SIG-M5 (cell line): ENCODE data around the gene NEB.

Experiments
- DNase-seq: peaks from one replicate; lab custom pipeline; 2025; lab: John Stamatoyannopoulos, UW

Gene NEB

DNA sequence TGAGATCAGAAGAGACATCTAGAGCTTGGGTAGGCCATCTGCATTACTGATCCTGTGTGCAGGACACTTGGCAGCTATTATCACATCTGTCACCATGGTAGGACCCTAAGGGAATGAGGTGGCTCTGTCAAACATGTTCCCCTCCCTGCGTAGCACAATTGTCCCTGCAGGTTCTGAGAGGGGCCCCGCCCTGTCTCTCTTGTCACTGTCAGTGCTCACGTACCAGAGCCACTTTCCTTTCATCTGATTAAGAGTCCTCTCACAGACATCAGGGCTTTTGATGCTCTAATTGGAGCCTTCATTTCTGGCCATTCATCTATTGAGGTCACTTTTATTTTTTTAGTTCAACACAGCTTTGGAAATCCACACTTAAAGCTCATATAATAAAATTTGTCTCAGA lies 38.5 kb downstream of the NEB start:
- DNase-seq, result no peak

DNA sequence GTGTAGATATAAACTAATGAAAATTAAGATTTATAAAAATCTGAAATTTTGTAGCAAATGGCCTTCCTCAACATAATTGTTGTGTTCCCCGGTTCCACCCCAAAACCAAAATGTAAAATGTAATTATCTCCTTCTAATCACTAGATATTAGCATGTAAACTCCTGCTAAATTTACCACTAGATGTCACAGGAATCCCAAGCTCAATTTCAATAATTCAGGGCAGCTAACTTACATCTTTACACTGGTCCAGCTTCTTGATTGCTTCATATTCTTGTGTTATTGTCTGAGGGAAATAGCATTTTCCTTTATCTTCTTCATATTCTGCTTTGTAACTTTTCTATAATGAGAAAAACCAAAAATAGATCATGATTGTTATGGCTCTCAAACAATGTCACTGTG lies 42.6 kb downstream of the NEB start:
- no peak for DNase-seq

DNA sequence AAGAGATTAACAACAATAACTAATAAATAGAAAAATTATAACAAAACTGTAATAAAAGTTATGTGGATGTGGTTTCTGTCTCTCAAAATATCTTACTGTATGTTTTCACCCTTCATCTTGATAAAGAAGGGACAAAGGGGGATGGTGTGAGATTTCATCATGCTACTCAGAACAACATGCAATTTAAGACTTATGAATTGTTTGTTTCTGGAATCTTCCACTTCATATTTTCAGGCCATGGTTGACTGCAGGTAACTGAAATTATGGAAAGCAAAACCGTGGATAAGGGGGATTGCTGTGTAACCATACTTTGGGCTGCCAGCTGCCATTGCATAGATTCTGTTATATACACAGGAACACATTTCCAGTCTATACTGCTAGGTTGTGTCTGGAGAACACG lies 45.6 kb downstream of the NEB start:
- DNase-seq, result no peak

DNA sequence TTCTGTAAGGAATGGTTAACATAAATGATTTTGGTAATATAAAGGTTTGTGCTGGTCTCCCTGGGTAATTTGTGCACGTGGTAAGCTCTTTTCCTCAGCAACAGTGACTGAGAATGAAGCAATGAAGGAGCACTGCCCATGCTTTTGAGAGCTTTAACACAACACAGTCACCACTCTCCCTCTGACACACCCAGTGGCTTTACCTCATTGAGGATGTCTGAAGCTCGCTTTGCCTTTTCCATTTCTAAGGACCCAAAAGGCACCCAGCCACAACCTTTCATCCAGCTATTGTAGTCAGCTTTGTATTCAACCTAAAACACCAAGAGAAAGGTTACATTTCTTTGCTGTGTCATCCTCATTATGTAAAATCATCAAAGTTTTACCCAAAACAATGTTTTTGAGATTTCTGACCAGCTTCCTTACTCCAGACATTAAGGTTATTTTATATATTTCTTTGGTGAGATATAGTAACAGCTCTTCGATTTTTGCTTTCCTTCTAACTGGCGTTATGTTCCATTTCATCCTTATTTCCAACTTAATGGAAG lies 51.7 kb downstream of the NEB start:
- DNase-seq, result no peak

DNA sequence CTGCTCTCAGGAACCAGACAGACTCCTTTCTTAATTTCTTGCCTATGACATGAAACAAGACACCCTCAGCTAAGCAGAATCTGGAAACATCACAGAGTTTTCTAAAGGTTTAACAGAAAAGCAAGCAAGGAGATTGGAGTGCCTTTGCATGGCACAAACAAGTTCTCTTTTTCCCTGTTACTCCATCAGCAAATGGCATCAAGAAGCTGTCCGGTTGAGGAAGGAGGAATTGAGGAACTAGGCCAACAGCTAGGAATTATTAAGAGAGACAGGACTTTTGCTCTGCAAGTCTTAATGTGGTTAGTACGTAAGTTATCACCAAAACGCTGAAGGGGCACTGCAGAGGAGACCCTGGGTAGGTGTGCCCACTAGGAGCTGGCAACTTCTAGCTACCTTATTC lies 53.2 kb downstream of the NEB start:
- no peak for DNase-seq

DNA sequence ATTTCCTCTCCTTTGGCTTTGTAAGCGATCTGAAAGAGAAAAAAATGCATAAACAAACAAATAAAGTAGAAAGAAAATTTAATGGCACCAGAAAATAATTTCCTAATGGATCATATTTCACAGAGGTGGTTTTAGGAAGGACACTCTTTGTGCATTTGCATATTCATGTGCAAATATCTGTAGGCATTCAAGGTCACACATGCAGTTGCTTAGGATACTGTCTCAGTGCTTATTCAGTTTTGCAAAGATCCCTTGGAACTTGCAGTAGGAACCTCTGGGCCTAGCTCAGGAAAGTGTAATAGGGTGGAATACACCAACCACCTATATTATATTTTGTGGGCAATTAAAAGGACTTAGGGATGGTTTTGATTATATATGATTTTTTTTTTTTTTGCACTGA lies 54.3 kb downstream of the NEB start:
- DNase-seq, result no peak

DNA sequence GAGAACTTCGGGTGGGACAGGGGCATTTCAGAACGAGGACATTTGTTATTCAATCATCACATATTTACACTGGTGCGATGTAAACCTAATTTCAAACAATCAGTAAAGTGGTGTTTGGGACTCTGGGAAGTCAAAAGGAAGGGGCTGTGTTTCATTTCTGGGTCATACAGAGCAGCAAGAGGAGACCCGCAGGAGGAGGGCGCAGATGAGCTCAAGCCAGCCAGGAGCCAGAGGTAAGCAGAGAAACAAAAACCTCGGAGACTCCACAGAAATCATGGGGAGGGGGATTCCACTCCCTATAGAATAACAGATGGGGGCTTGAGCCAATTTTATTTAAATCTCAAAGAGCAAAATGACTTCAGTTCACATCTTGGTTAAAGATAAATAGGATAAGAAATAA lies 55.4 kb downstream of the NEB start:
- DNase-seq, result no peak

DNA sequence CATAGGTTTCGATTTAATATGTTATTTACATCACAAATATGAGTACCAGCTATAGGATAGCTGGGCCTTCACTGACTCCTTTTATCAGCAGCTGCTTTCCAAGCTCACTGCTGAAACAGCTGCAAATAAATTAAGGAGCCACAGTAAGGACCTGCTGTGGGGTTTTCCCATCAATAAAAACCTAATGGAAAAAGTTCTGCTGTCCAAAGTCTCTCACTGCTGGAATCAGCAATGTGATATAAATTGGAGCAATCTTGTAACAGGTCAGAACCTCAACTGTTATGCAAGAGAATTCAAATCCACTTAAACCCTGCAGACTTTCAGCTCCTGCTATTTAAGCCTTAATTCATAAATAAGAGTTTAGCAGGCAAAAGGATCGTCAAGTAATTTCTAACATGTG lies 61.3 kb downstream of the NEB start:
- DNase-seq, result no peak

DNA sequence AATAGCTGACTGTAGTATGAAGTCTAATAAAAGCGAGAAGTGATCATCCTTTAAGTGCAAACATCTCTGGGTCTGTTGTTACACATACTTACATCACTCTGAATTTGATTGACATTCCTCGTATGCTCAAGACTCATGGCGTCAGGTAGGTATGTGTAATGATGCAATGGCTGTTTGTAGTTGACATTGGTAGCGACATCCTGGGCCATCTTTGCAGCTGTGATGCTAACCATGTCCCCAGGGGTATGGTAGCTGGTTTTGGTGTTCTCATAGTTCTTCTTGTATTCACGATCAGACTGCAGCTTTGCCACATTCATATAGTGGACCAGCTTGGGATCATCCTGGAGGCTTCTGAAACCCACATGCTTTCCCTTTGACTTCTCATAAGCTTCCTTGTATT lies 62.0 kb downstream of the NEB start:
- DNase-seq, result no peak

DNA sequence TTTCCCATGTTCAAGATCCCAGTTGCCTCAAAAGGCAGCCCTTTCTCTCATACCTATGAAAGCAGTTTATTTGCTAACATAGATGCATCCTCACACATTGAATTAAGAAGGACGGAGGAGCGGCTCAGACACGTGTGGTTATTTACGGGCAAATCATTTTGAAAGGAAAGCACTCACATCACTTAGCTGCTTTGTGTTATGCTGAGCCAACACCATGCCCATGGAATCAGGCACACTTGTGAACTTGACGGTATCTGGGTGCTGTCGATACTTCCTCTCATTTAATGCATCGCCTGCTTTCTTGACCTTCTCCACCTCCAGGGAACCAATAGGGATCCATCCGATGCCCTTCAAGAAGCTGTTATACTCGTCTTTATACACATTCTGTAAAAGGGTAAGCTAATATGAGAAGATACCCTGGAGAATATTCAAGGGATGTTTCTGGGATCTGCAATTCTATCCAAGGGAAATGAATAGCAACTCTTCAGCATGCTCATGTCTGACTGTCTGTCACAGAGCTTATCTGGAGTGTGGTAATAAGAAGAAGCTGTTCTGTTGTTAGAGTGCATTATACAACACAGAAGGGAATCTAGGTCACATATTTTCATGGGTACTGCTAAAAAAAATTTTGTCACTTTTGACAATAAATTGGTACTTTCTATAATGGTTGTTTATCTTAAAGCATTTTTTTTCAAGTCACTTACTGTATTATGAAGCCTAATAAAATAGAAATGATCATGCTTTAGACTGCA lies 63.3 kb downstream of the NEB start:
- DNase-seq, result no peak

DNA sequence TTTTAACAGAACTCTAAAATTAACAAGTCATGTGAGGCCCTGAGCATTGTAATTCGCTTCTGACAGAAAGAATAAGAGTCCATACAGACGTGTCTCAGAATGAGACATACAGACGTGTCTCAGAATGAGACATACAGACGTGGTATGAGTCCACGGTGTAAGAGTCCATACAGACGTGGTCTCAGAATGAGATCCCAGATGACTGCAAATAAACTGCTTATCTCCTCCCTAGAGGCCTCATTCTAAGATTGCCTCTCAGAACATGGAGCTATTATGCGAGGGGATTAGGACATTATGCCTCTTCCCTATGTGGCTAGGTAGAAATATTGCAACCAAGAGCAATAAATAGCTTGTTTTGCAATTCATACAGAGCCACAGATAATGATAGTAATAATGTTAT lies 63.9 kb downstream of the NEB start:
- DNase-seq, result no peak

DNA sequence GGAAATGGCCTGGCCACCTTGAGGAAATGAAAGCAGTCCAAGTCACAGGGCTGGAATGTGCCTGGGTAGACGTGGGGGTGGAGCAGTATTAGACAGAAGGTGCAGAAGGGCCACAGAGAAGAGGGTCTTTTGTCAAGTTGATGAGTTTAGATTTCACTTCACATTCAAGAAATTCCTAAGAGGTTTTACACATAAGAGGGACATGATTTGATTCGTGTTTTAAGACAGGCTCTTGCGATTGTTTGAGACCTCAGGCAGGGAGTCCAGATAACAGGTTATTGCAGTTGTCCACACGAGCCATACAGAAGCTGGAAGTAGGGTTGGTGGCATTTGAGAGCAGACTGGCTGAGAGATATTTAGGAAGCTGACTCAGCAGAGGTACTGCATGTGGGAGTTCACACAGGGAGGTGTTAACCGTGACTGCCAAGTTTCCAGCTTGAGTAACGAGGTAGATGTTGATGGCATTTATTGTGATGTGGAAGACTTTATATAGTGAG lies 64.6 kb downstream of the NEB start:
- no peak for DNase-seq

DNA sequence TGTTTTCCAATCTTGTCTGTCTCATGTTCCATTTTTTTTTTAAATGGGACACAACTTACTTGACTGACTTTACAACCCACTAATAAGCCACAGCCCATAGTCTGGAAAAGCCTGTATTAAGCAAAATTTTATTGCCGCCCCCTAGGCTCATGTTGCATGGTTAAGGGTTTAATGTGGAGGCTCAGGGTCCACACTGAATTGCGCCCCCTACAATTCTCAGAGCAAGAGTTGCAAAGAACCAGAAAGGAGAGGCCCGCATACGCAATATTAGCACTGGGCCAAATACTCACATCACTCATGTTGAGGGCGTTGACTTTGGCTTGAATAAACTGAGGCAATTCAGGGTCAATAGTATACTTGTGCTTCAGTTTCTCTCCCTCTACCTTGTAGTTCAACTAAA lies 65.5 kb downstream of the NEB start:
- DNase-seq, result no peak

DNA sequence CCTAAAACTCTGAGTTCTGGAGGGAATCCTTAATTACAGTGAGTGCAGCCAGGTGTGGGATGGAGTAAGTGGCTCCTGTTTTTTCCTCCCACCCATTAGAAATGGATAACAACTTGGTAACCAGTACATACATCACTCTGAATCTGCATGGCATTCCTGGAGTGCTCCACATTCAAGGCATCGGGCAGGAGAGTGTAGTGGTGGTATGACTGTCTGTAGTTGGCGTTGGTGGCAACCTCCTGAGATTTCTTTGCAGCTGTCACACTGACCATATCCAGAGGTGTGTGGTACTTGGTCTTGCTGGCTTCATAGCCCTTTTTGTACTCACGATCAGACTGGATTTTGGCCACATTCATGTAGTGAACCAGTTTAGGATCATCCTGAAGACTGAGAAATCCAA lies 68.3 kb downstream of the NEB start:
- no peak for DNase-seq

DNA sequence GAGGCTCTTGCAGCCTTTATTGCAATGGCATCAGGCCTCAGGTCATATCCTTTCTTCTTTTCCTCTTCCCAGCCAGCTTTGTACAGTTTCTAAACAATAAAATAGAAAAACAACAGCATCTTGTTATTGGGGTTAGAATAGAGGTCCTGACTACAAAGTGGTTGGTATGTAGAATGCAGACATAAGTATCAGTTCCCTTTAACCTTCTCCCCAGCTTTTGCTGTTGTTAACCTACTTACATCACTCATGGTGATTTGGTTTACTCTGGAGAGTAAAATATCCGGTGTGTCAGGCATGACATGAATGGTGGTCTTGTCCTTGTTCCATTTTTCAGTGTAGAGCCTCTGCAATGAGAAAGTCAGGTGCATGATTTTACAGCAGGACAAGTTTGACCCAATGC lies 69.8 kb downstream of the NEB start:
- DNase-seq, result no peak

DNA sequence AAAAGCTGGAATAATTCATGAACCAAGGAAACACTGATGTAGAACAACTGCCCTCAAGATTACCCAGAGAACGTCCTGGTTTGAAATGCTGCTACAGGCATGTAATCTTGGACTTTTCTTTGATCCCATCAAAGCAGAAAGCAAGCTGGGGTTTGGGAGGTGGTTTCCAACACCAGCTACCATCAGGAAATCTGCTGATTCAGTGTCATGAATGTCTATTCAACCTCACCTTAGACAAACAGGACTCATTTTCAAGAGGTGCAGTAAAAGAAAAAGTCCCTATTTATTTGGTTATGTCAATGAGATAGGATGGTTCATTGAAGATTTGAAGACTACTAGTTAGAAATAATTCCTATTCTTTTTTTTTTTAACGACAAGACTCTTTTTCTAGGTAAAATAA lies 72.7 kb downstream of the NEB start:
- no peak for DNase-seq

DNA sequence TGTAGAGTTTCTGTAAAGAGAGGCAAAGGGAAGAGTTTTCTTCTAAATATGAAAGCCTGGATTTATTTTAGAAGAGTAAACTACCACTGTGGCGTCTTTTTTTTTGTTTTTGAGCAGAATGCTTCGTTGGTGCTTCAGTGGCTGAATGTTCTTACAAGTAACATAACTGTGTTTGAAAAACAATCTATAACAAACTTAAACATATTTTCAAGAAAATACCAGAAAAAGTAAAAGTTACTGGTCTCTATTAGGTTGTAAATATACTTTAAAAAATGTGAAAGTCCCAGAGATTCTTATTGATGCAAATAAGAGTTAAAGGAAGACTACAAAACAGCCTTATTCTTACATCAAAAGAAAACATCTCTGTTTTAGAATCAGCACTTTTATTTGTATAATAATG lies 76.2 kb downstream of the NEB start:
- DNase-seq, result no peak

DNA sequence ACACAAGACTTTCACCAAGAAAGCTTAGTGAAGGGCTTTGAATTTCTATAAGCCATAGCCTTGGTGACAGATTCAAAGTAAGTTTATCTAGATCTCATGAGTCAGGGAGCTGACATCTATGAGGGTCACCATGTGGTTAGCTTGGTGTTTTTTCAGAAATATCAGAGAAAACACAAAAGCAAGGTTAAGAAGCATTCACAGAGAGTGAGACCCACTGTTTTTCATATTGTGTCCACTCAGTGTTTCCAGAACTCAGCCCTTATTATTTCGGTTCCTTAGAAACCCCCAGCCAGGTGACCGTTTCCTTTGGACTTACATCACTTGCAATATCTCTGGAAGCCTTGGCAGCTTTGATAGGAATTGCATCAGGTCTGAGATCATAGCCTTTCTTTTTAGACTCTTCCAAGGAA lies 76.6 kb downstream of the NEB start:
- DNase-seq, result no peak

DNA sequence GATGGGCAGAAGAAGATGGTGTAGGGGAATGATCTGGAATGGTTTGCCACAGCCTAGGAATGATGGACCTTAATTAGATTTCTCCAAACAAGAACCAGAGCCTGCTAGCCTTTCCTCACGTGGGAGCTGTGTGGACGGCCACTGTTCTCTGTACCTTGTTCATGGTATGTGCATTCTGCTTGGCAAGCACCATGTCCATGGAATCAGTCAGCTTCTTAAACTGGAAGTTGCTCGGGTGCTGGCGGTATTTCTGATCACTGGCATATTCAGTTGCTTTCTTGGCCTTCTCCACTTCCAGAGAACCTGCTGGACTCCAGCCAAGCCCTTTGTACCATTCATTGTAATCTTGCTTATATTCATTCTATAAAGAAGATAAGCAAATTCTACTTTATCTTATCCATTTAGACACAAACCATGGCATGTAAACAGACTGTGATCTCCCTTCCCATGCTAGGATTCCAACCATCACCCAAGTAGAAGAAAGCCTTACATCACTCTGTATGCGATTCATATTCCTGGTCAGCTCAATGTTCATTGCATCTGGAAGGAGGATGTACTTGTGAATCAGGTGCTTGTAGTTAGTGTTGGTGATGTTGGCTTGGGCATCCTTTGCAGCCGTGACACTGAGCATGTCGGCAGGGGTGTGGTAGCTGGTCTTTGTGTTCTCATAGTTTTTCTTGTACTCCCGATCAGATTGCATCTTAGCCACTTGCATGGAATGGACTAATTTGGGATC lies 78.4 kb downstream of the NEB start:
- DNase-seq, result no peak

DNA sequence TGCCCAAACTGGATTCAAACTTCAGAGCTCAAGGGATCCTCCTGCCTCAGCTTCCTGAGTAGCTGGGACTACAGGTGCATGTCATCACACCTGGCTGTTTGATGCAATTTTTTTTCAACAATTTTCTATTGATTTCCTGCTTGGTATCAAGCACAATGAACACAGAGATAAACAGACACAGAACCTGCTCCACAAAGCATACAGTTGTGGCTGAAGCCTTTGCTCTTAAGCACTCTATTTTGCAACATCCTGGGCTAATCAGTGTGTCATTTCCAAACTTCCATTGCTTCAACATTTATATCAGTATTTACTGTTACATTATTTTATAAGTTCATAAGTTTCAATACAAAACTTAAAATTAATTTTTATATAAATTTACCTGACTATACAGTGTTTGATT lies 79.4 kb downstream of the NEB start:
- no peak for DNase-seq

DNA sequence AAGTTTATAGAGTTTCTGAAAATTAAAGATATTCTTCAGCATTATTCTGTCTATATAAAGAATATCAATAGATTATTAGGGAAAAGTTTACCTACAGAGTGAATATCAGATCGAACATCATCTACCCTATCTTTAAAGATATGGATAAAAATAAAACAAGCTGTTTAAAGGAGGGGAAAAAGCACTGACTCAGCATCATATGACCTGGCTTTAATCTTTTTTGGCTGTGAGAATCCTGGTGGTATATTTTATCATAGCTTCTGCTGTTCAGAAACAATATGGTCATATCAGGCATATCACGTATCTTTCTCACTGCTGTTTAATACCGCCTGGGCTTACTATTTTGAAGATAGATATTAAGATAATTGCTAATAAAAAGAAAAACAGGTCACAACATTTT lies 80.2 kb downstream of the NEB start:
- no peak for DNase-seq

DNA sequence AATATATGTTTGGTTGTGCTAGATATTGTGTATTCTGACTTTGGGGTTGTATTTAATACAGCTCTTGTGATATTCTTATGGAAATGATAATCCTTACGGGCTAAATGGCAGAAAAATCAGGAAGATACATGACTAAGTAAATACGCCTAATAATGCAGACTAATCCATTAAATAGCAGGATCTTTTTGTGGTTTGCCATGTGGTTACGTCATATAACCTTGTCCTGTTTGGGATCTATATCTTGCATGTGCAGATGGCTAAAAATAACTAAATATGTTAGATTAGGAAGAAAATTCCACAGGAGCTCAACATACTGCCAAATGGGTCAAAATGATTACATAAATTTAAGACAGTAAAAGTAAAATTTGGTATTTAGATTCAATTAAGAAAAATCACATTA lies 83.0 kb downstream of the NEB start:
- no peak for DNase-seq

DNA sequence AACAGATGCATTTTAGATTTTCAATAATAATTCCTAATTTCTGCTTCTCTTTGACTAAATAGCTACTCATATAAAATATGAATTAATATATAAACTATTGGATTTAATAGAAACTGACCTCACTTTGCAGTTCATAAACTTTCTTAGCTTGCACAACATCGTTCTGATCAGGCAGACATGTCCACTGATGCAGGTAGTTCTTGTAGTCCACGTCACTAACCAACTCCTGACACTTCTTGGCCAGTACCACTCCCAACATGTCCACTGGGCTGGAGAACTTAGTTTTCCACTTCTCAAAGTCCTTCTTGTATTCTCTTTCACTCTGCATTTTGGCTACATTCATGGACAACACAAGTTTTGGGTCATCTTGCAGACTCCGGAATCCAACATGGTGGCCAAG lies 83.8 kb downstream of the NEB start:
- DNase-seq, result no peak

DNA sequence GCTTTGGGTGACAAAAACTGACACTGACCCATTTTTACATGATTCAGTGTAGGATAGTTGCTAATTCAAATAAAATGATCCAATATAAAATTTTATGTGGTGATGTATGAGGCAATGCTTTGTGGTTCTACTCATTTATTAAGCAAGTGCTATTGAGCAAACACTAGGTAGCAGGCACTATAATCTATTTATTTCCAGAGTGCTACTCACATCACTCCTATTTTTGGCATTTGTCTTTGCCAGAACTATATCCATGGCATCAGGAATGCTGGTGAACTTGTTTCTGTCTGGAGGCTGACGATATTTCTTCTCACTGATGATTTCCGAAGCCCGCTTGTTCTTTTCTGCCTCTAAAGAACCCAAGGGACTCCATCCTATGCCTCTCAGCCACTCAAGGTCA lies 84.3 kb downstream of the NEB start:
- no peak for DNase-seq
